Uterus (tissue), 4 donors: ENCODE measurements around the gene PRRX2. TPM values are rescaled to one million over a fixed set of nuclear protein-coding genes. Genes with fewer than 3 reads are reported as not detected.
"Not testable (repeated sequence)": the region's sequence is repeated elsewhere in the genome, so short reads cannot be mapped to it uniquely, and the experiment has no call there.

Experiments
- DNase-seq, 2 donors: peaks; one replicate each; pipeline ENCODE4 v3.0.0-alpha.2; 2019 to 2020
- H3K27ac ChIP-seq, 2 donors: fragments of 200-600 bp; sonication (generic); 1 replicate in 1 of 2; 2 replicates in 1 of 2; pipeline ENCODE4 v1.5.1; 2016 to 2018
- H3K27me3 ChIP-seq, 2 donors: fragments of 200-600 bp; sonication (generic); one replicate each; pipeline ENCODE4 v1.5.1; 2018 to 2019; ENCODE audit warnings: control low read depth in 1 of 2
- H3K36me3 ChIP-seq, 2 donors: fragments of 200-600 bp; sonication (generic); one replicate each; pipeline ENCODE4 v1.5.1; 2019; ENCODE audit warnings: control low read depth in 1 of 2
- H3K4me1 ChIP-seq, 2 donors: fragments of 200-600 bp; sonication (generic); one replicate each; pipeline ENCODE4 v1.5.1; 2018 to 2019; ENCODE audit warnings: control low read depth in 1 of 2
- H3K4me3 ChIP-seq, 2 donors: fragments of 200-600 bp; sonication (generic); 1 replicate in 1 of 2; 2 replicates in 1 of 2; pipeline ENCODE4 v1.5.1; 2018 to 2019; ENCODE audit warnings: mild to moderate bottlenecking in 1 of 2
- H3K9me3 ChIP-seq, 2 donors: fragments of 200-600 bp; sonication (generic); one replicate each; pipeline ENCODE4 v1.5.1; 2019; ENCODE audit warnings: control low read depth in 1 of 2
- POLR2A ChIP-seq, 2 donors: fragments of 450-650 bp; IDR thresholded peaks; one replicate each; pipeline ENCODE4 v1.6.1; 2016; ENCODE audit warnings: antibody characterized with exemption in 2 of 2, mild to moderate bottlenecking in 1 of 2, moderate library complexity in 1 of 2
- intact Hi-C: fragments of 100-400 bp; cut with DNase I; formaldehyde crosslinking; loops from one replicate; pipeline ENCODE4 v1.15.1; 2023; ENCODE audit warnings: low total_unique reads
- total RNA-seq, 4 donors: library from RNA; depleted of rRNA in 3 of 4; stranded (reverse); fragments of >200 nt in 3 of 4; gene quantifications; one replicate each; pipeline versions ENCODE4 v1.1.0 to v1.2.4, GENCODE V29; 2014 to 2023
- TF ChIP-seq, protein P1 (sequence below), 4 experiments: fragments of 200-600 bp in 2 of 4; fragments of 450-650 bp in 2 of 4; sonication (generic) in 2 of 4; IDR thresholded peaks; one replicate each; pipeline ENCODE4 v1.5.1; 2016 to 2019; ENCODE audit warnings: antibody characterized with exemption in 4 of 4, mild to moderate bottlenecking in 2 of 4, moderate library complexity in 1 of 4
- donor health status: DM: yes; HTN: yes; CAD: no.

The PRRX2 gene
- total RNA-seq, 4 donors from 2014 or later, result 3.5 to 5.5 TPM; not detected in 2

DNA sequence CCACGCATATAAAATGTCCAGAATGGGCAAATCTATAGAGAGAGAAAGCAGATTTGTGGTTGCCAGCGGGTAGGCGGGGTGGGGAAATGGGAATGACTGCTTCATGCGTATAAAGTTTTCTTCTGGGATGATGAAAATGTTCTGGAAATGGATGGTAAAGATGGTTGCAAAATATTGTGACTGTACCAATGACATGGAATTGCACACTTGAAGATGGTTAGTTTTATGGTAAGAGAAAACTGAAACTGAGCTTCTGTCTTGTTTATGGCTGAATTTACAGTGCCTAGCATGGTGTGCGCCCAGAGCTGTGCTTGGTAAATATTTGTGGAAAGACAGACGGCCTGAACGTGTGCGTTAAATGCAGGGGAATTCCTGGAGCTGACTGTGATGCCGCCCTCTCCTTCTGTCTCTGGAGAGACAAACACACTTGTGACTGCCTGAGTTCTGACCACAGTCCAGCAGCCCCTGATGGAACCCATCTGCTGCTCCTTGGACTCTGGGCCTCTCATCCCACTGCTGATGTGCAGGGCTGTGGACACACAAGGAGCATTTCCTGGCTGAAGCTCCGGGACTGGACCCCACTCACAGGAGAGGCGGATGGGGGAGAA lies 96.0 kb downstream of the PRRX2 start:
- Histone ChIP-seq H3K36me3 (no peaks in the 10 kb centered on the region), H3K4me3 (no peak overlapping the region), H3K27me3 (no peaks in the 10 kb centered on the region), H3K27ac (peak overlapping the region; percentile 46 to 80), H3K9me3 (no peaks in the 10 kb centered on the region), H3K4me1 (no peaks in the 10 kb centered on the region)
- TF ChIP-seq, protein P1, sequence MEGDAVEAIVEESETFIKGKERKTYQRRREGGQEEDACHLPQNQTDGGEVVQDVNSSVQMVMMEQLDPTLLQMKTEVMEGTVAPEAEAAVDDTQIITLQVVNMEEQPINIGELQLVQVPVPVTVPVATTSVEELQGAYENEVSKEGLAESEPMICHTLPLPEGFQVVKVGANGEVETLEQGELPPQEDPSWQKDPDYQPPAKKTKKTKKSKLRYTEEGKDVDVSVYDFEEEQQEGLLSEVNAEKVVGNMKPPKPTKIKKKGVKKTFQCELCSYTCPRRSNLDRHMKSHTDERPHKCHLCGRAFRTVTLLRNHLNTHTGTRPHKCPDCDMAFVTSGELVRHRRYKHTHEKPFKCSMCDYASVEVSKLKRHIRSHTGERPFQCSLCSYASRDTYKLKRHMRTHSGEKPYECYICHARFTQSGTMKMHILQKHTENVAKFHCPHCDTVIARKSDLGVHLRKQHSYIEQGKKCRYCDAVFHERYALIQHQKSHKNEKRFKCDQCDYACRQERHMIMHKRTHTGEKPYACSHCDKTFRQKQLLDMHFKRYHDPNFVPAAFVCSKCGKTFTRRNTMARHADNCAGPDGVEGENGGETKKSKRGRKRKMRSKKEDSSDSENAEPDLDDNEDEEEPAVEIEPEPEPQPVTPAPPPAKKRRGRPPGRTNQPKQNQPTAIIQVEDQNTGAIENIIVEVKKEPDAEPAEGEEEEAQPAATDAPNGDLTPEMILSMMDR (IDR thresholded peaks at IDR 0.05), result no peak
- TF ChIP-seq POLR2A (IDR thresholded peaks at IDR 0.05), result no peak
- DNase-seq, result peak; percentile 68 to 82
- intact Hi-C loops, result no loop called here

DNA sequence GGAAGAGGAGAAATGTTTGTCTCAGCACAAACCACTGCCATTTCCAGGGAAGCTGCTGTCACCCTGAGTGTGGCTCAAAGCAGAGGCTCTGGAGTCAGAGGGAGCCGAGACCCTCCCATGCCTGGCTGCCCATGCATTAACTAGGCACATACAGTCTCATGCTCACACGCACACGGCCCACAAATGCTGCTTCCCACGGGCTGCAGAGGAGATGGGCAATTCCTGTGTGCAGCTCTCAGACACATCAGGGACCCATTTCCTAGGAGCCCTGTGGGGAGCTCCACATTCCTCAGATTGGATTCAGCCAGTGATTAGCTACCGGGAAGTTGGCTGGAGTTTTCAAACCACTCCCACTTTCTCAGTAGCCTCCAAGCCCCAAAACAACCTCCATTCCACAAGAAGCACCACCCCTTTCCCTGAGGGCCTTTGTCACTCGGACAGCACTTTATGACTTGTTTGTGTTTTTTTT lies 96.5 kb downstream of the PRRX2 start:
- no peaks in the 10 kb centered on the region for H3K4me1 ChIP-seq
- H3K4me3 ChIP-seq, result no peak overlapping the region
- peak in 1 of 2 donors; percentile 30 for DNase-seq
- no peaks in the 10 kb centered on the region for H3K27me3 ChIP-seq
- TF ChIP-seq, protein P1 (IDR thresholded peaks at IDR 0.05), result no peak
- no peak for TF ChIP-seq POLR2A (IDR thresholded peaks at IDR 0.05)
- H3K36me3 ChIP-seq, result no peaks in the 10 kb centered on the region
- H3K27ac ChIP-seq, result peak overlapping the region; percentile 46 to 80
- H3K9me3 ChIP-seq, result no peaks in the 10 kb centered on the region
- intact Hi-C loops, result no loop called here

DNA sequence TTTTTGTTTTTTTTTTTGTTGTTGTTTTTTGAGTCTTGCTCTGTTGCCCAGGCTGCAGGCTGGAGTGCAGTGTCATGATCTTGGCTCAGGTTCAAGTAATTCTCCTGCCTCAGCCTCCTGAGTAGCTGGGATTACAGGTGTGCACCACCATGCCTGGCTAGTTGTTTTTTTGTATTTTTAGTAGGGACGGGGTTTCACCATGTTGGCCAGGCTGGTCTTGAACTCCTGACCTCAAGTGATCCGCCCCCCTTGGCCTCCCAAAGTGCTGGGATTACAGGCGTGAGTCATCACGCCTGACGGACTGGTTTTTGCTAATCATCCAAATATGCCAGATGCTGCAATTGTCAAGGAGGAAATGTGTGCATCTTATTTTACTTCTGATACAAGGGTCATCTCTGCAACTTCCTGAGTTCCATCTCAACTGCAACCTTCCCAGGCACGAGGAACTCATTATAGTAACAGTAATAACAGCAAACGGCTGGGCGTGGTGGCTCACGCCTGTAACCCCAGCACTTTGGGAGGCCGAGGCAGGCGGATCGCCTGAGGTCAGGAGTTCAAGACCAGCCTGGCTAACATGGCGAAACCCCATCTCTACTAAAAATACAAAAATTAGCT lies 97.0 kb downstream of the PRRX2 start:
- H3K27me3 ChIP-seq, H3K4me1 ChIP-seq, H3K36me3 ChIP-seq, H3K9me3 ChIP-seq, intact Hi-C loops, H3K4me3 ChIP-seq: not testable (repeated sequence)
- peak; percentile 52 to 54 for DNase-seq
- H3K27ac ChIP-seq, result peak overlapping the region; percentile 46 to 80

DNA sequence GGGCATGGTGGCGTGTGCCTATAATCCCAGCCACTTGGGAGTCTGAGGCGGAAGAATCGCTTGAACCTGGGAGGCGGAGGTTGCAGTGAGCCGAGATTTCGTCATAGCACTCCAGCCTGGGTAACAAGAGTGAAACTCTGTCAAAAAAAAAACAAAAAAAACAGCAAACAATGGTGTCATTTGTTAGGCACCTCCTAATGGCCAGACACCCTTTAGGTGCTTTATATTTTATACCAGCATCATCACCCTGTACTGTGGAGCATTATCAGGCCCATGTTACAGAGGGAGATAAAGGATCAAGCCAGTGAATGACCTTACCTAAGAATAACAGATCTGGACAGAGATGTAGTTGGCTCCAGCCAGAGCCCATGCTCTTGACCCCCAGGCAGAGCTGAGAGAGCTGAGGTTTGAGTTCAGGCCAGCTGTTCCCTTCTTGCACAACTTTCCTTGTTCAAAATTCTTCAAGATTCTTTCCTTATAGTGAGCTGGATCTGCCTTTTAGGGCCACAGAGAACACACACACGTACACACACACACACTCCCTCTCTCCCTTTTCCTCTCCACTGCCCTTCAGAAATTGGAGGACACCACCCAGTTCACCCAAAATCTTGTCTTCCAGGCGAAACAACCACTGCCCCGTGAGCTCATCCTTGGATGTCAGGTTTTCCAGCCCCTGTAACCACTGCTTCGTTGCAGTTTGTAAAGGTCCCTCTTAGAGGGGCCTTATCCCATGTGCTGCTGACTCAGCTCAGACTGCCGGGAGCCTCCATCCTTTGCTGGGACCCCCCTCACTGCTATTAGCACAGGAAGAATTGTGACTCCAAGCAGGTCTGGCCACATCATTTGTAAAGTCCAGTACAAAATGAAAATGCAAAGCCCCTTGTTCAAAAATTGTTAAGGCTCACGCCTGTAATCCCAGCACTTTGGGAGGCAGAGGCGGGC lies 97.8 kb downstream of the PRRX2 start:
- no peak for TF ChIP-seq POLR2A (IDR thresholded peaks at IDR 0.05)
- TF ChIP-seq, protein P1 (IDR thresholded peaks at IDR 0.05), result no peak
- H3K36me3 ChIP-seq, result no peaks in the 10 kb centered on the region
- H3K27ac ChIP-seq, result peak overlapping the region; percentile 46 to 80
- H3K9me3 ChIP-seq, result no peaks in the 10 kb centered on the region
- no peaks in the 10 kb centered on the region for H3K4me1 ChIP-seq
- intact Hi-C loops, result no loop called here
- H3K27me3 ChIP-seq, result no peaks in the 10 kb centered on the region
- H3K4me3 ChIP-seq, result no peak overlapping the region
- peak; percentile 68 to 72 for DNase-seq

DNA sequence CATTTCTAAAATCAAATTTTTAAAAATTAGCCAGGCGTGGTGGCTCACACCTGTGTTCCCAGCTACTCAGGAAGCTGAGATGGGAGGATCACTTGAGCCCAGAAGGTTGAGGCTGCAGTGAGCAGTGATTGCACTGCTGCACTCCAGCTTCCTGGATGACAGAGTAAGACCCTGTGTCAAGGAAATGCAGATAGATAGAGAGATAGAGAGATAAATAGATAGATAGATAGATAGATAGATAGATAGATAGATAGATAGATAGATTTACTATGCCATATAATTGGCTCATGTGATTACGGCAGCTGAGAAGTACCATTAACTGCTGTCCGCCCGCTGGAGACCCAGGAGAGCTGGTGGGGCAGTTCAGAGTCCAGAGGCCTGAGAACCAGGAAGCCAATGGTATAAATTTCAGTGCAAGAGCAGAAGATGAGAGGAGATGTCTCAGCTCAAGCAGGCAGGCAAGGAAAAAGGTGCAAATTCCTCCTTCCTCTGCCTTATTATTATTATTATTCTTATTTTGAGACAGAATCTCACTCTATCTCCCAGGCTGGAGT lies 100.4 kb downstream of the PRRX2 start:
- Histone ChIP-seq H3K4me1 (no peaks in the 10 kb centered on the region), H3K9me3 (no peaks in the 10 kb centered on the region), H3K36me3 (no peaks in the 10 kb centered on the region), H3K27me3 (no peaks in the 10 kb centered on the region), H3K4me3 (no peak overlapping the region), H3K27ac (no peak overlapping the region)
- DNase-seq, result no peak
- no peak for TF ChIP-seq POLR2A (IDR thresholded peaks at IDR 0.05)
- TF ChIP-seq, protein P1 (IDR thresholded peaks at IDR 0.05), result no peak
- intact Hi-C loops, result no loop called here
